SHP77 (cell line): ENCODE results near the gene MPIG6B.
A peak's percentile ranks its signal among the peaks of the same experiment; 100 is the strongest.

ENCODE experiments used
- DNase-seq, 2 experiments: peaks; one replicate each; lab custom pipeline; 2025; lab: John Stamatoyannopoulos, UW

MPIG6B gene, protein sequence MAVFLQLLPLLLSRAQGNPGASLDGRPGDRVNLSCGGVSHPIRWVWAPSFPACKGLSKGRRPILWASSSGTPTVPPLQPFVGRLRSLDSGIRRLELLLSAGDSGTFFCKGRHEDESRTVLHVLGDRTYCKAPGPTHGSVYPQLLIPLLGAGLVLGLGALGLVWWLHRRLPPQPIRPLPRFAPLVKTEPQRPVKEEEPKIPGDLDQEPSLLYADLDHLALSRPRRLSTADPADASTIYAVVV

DNA sequence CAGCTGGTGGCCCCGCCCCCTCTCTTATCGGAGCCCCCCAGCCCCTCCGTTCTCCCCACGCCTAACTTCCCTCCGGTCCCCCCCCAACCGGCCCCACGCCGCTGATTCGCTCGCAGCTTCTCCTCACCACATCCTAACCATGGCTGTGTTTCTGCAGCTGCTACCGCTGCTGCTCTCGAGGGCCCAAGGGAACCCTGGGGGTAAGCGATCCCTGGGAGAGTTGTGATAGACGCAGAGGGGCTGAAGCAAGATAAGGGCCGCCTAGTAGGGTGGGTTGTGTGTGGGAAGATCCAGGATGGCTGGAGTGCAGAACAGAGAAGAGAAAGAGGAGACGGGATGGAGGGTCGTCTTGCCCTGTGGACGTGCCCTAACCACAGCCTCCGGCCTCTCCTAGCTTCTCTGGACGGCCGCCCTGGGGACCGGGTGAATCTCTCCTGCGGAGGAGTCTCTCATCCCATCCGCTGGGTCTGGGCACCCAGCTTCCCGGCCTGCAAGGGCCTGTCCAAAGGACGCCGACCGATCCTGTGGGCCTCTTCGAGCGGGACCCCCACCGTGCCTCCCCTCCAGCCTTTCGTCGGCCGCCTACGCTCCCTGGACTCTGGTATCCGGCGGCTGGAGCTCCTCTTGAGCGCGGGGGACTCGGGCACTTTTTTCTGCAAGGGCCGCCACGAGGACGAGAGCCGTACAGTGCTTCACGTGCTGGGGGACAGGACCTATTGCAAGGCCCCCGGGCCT is at the start of gene MPIG6B:
TSS of gene MPIG6B (plus strand) at position 129 of the 735 bp plus-strand sequence. CDS start at position 140, 11 bp downstream.
- no peak for DNase-seq

DNA sequence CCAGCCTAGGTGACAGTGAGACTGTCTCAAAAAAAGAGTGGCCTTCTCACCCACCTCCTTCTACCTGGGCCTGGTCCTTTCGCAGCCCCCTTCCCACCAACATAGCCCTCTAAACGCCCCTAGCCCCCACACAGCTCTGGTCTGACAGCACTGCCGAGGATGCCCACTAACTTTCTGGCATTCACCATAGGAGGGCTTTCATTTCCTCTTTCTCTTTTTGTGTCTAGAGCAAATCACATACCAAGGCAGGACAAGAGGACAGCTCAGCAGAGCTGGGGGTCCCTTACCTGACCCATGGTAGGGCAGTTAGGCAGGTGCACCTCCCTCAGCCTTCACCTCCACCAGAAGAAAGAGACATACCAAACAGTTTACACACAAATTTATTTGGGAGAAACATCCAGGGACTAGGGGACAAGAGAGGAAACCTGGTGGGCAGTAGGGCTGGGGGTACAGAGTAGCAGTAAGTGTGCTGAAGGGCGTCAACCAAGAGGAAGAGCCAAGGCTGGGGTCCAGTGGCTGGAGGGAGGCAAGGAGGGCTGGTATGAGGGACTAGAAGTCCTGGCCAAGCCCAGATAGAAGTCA is 46.8 kb upstream of the MPIG6B start:
- no peak for DNase-seq

DNA sequence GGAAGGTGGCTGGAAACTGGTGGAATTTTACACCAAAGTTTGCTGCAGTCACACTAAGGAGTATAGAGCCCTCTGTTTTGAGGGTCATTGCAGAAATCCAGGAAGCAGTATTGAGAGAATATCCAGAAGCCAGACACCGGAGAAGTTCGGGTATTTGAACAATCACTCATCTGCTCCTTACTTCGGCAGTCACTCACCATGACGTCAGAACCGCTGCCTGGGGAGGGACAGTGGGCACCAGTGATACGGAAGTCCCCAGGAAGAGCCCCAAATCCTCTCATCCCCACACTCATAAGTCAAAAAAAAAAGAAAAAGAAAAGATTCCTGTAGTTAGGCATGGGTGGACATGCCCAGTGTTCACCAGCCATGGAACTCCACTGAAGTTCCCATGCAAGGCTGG is 46.3 kb upstream of the MPIG6B start:
- DNase-seq: no peak

DNA sequence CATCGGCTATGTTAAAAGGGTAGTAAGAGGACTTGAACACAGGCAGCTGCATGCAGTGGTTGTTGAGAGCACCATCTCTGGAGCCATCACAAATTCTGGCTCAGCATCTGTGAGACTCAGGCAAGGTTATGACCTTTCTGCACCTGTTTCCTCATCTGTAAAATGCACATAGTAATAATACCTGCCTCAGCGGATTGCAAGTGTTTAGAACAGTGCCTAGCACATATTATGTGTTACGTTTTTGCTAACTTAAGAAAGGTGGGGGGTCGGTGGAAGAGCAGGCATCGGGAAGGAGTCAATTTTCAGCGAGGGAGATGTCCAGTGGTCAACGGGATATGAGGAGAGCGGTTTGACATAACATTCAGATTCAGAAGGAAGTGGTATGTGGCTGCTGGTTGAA is 45.2 kb upstream of the MPIG6B start:
- no peak for DNase-seq

DNA sequence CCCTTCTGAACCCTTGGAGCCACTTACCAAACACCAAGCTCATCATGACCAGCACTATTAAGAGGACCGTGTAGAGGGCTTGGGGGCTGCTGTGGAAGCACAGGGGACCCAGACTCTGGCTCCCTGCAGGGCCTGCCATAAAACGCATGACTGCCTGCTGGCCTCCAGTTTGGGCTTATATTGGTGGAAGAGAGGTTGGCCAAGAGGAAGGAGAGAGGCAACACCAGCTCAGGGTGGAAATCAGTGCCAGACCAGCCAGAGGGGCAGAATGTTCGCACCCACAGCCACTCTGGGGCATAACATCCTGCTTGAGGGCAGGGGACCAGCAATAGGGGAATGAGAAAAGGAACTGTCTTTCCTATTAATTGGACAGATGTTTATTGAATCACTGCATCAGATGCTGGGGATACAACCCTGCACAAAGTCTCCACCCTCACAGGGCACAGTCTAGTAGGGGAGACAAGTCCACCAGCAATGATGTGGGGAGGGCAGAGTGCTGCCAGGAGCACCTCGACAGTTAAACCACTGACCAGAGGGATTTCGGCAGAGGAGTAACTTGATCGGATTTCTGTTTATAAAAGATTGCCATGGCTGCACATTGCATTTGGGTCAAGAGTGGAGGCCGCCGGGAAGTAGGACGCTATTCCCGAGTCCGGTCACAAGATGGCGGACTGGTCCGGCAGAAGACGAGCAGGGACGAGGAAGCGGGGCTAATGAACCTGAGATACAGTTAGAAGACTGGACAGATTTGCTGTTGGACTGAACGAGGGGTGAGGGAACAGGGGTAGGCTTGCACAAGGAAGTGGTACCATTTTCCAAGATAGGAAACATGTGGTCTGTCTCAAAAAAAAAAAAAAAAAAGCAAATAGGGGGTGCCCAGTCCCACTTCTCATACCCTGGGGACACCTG is 42.7 kb upstream of the MPIG6B start, which contains the start of gene LY6G5C:
TSS of gene LY6G5C (minus strand) at position 842 of the 909 bp plus-strand sequence. CDS start at position 148, 694 bp downstream.
- DNase-seq: peak; percentile 80 to 86

DNA sequence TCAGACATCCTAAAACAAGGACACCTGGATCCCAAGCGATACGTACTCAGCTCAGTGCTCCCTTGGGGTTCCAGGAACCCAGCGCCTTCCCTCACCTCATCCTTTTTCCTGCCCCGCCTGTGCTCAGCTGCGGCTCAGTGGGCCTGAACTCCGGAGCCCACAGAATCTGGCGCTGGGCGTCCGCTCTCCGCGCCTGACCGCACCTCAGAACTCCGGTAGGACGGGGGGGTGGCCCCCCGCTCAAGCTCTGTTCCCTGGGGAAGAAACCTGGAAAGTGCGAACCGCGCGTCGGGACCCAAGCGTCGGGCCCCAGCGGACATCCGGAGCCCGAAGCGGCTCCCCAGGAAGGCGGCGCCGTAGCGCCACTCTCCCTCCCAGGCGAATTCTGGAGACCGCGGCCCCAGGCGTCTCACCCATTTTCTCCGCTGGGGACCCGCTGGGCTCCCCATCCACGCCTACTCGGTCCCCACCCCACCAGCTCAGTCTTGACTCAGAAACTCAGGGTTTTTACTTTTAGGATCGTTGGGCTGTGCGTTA is 42.0 kb upstream of the MPIG6B start:
- DNase-seq: peak in 1 of 2 experiments; percentile 32

DNA sequence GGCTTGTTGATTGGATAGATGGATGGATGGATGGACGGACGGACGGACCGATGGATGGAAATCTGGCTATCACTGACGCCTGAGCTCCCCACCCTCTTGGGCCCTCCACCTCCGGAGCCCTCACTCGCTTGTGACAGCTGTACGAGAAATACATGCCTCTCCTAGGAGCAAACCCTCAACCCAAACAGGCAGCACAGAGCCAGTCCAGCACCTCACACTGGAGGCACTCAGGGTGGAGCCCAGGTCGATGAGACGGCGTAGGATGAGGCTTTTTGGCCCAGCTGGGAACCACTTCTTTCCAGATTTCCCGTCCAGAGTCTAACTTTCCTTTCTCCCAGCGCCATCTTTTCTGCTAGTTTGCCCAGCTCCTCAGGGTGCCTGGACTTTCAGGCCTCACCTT is 39.6 kb upstream of the MPIG6B start:
- DNase-seq: no peak

DNA sequence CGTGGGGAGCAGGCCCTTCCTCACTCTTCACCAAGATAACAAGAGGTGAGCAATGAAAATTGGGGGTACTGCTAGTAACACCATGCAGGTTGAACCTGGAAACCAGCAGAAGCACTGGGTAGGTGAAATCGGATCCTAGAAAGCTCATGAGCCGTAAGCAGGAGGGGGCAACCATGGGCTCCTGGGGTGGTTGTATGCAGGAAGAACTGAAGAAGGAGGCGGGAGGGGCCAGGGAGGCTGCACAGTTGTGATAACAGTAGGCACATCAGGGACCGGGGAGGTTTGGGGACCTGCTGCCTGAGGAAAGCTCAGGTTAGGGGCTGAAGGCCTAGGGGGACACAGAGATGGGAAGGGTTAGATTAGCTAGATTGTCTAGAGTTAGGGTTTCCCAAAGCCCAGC is 36.7 kb upstream of the MPIG6B start:
- DNase-seq: no peak

DNA sequence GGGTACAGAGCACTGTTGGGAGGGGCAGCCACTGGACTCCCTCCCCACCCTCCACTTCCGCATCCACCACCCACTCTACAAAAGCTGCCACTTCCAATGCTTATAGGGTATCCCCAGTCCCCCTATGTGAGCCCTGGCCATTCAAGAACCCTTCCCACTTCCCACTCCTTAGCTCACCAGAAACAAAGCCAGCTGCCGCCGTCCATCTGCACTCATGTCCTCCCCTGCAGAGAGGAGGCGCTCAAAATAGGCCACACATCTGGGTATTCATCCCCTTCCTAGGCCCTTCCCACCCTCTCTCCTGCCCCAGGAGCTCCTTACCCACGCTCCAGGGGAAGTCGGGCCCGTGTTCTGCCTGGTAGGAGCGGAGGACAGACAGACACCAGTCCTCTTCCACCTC is 35.9 kb upstream of the MPIG6B start:
- no peak for DNase-seq

DNA sequence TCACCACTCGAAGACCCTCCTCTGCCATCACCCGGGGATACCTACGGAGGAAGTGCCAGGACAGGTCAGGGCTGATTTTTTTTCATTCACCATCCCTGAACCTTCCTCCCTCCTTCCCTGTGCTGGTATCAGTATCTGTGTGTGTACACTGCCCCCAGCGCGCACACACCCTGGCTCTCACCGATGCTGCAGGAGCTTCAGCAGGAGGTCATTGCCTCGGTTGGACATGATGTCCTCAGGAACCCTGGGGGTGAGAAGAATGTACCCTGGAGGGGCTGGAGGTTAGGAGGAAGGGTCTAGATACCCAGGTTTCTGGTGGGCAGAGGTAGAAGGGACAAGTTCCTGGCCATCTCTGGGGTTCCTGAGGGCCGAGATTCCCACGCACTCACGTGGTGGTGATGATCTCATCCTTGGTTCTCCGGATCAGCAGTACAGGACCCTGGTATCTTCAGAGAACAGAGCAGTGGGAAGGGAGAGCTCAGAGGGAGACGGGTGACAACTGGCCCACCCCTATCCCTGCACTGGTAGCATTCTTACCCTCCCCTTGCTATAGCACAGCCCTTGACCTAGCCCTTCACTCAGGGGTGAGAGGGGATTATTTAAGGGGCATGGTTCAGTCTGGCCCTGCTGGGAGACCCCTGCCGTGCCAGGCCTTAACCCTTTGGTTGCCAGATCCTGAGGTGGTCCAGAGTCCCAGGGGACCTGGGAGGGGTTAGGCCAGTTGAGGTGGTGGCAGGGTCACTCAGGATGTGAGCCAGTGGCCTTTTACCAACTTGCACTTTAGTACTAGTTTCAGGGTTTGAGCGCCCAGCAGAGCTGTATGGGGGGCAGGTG is 35.1 kb upstream of the MPIG6B start:
- DNase-seq: no peak

DNA sequence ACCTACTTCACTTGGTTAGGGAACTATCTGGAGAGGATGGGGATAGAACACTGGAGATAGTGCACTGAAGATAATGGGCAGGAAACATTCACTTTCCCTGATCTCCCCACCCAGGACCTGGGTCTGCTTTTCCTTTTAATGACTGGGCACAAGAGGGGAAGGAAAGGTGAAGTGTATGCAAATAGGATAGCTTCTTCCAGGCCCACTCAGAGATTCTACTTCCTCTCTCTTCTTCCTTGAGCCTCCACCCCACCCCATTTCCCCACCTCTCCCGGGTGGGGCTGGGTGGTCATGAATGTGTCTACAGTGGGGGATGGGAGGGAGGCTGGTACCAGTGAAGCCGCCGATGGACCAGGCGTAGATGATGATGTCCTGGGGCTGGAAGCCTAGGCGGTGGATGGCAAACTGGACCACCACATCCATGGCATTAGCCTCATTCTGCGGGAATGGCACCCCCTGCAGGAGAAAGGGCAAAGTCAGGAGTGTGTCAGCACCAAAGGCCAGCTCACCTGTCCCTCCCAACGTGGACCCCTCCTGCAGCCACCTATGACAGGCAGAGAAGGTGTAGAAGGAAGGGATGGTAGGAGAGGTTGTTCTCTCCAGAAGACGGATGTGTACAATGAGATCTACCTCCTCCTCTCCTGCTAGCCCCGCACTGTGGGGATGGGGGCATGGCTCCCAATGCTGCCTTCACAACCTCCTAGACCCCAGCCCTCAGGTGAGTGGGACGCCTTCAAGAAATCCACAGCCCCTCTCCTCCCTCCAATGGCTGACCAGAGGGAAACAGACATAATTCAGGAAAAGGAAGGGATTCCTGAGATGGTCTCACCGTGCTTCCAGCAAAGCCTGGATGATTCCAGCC is 33.7 kb upstream of the MPIG6B start:
- DNase-seq: no peak

DNA sequence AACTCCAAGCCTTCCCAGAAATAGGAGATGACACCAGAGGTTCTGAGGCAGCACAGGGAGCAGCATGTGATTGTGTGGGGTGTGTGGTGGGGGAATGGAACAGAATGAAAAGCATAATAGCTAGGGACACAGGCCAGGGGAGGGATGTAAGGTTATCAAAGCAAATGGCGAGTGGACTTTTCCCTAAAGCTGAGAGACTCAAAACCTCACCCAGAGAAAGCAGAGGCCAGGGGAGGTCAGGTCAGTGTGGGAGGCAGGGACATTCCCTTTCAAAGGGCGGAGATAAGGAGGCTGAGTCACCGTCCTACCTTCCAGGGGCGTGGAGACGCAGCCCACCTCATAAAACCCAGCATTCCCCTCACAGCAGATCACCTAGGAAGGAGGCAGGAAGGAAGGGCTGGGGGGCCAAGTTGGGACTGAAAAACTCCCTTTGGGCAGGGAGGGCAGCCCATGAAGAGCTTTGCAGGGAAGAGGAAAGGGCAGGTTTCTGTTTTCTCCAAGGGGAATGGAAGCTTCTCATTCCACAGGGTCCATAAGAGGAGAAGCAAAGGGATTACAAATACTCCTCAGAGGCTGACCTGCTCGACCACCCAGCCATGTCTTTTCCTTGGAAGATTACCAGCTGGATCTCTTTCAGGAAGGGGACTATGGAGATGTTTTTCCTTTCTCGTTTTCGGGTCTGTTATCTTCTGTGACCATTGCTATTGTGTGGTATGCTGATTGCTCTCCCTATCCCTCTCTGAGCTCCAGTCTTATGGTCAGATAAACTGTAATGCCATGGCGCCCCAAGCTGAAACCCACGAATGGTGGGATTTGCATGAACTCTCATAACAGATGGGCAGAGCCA is 32.7 kb upstream of the MPIG6B start:
- DNase-seq: no peak

DNA sequence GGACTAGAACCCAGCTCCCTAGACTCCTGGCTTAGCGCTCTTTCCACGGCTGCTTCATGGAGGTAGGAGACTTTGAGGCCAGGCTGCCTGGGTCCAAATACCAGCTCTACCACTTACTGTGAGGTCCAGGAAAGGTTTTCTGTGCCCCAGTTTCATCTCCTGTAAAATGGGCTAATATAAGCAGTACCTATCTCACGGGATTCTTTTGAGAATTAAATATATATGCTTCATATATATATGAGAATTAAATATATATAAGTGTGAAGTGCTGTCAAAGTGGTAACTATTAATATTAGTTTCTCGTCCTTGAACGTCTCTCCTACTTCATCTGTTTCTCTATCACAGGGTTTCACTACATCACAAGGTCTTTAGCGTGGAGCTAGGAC is 32.1 kb upstream of the MPIG6B start:
- DNase-seq: no peak

DNA sequence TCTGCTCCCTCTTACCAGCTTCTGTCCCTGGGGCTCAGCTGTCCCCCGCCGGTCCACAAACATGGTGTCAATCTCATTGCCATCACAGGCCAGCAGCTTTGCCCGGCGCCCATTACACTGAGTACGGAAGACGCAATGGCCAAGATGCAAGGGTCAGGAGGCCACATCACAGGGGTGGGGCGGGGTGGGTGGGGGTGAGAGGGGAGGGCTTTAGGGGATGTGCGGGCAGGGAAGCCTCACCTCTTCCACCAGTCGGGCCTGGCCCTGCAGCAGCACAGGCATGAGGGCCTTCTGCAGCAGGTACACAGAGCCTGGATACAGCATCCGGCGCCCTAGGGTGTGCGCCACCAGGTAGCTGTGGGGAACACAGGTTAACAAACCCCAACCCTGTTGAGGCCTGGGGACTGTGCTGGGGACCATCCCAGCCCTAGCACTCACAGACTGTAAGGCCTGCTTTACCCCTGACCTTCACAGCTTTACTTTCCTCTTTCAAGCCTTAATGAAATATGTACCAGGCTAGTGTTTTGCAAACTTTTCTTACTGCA is 31.5 kb upstream of the MPIG6B start:
- DNase-seq: no peak

DNA sequence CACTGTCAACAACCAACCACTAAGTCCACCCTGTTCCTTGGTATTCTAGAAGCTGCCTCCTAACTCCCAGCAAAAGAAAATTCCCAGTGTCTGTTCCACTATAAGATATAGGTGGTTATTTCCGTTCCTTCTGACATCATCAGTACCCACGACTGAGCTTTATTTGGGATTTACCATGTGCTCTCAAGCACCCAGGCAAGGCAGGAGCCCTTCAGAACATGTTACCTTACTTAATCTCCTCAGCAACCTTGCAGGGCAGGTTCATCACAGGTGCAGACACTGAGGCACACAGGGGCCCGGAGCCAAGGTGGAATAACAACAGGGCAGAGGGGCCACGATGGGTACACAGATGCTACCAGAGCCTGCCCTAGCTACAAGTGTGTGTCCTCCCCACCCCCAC is 30.8 kb upstream of the MPIG6B start:
- DNase-seq: no peak

DNA sequence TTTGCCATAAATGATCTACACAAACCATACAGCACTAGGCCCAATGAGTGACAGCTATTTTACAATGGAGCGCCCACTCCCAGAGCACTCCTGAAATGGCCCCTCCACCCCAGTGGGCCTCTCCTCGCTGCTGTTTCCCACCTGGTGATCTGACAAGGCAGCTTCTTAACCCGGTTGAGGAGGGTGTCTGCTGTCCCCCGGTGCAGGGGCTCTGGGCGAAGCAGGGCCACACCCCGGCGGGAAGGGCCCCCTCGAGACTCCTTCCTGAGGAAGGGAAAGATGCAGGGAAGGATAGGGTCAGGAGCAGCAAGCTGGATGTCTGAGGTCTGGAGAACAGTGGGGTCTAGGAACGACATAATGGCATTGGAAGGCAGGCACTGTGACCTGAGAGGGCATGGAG is 30.3 kb upstream of the MPIG6B start:
- DNase-seq: no peak

DNA sequence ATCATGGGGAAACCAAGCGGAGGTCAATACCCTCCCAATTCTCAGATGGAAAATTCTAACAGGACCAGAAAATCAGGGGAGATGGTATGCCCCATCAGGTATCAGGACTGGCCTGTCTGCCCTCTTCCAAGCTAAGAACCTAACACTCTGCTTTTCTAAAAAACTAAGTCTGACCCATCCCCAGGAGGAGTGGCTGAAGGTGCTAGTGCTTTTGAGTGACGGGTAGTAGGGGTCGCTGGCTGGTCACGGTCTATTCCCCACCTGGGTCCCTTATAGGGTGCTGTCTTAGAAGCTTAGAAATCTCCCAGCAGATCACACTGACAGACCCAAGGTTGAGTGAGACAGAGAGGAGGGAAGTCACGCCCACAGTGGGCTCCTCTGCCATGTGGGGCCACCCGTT is 29.6 kb upstream of the MPIG6B start:
- DNase-seq: no peak

DNA sequence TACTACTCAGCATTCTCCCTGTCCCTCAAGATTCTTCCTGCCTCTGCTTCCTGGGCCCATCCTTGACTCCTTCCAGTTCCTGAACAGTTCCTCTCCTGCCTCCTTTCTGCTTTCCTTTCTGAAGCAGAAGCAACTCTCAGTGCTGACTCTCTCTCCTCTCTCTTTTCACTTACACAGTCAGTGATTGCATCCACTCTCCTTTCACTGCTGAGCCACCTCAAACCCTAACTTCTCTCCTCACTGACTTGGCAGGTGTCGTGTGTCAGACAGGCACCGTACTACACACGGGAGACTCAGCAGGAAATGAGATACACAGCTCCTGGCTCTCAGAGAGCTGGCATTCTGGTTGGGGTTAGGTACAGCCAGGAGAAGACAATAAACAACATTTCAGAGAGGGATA is 25.6 kb upstream of the MPIG6B start:
- DNase-seq: no peak
